ENCODE data around the gene ARMC6.

ARMC6 gene

DNA sequence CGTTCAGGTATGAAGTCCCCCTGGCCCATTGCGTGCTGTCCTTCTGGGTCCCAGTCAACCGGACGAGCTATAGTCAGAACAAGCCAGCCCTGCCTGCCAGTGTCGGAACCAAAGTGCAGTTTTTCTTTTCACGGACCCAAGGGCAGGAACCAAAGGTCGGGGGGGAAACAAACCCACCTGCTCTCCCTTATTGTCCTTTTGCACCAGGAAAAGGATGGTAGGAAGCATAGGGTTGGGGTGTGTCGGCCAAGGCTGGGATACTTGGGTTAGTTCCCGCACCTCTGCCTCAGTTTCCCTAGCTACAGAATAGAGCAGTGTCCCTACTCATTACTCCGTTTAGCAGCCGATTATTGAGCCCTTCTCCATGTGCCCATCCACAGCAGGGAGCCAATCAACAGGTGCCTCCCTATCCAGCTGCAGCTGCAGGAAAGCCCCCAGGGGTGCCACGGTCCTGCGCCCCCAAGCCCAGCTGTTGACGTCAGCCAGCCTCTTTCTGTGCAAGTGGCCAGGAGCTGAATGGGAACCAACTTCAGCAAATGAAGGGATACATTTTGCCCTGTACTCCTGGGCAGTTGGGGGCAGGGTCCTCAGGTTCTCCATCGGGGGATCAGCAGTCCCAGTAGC is 21.0 kb downstream of the ARMC6 start:
- no peak for DNase-seq (ENCODE audit: low read depth in 1 of 2, low spot score in 1 of 2)

DNA sequence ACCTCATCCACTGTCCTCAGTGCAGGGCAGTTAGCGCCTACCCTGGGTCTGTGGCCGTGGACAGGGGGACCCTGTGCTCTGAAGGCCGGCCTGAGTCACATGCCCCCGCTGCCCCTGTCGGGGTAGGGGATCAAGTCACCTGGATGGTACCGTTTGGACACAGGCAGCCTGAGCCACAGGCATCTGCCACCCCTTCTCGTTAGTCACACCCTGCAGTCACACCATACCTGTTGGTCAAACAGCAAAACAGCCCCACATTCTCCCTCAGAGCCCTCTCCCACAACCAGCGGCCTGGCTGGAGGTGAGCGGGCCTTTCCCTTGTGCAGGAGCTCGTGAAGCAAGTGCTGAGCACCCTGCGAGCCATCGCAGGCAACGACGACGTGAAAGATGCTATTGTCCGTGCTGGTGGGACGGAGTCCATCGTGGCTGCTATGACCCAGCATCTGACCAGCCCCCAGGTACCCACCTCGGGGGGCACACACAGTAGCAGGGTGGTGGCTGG is 21.6 kb downstream of the ARMC6 start:
- DNase-seq (ENCODE audit: low read depth in 1 of 2, low spot score in 1 of 2), result no peak

DNA sequence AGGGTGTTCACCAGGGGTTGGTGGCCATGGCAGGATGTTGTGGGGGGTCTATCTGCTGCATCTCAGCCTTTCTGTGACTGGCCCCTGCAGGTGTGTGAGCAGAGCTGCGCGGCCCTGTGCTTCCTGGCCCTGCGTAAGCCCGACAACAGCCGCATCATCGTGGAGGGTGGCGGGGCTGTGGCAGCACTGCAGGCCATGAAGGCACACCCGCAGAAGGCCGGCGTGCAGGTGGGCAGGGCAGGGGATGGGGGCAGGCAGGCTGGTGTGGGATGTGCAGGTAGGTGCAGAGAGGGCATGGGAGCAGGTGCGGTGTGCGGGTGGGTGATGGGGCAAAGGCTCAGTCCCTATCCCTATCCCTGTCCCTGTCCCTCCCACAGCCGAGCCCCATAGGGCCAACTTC is 22.3 kb downstream of the ARMC6 start:
- no peak for DNase-seq (ENCODE audit: low read depth in 1 of 2, low spot score in 1 of 2)

DNA sequence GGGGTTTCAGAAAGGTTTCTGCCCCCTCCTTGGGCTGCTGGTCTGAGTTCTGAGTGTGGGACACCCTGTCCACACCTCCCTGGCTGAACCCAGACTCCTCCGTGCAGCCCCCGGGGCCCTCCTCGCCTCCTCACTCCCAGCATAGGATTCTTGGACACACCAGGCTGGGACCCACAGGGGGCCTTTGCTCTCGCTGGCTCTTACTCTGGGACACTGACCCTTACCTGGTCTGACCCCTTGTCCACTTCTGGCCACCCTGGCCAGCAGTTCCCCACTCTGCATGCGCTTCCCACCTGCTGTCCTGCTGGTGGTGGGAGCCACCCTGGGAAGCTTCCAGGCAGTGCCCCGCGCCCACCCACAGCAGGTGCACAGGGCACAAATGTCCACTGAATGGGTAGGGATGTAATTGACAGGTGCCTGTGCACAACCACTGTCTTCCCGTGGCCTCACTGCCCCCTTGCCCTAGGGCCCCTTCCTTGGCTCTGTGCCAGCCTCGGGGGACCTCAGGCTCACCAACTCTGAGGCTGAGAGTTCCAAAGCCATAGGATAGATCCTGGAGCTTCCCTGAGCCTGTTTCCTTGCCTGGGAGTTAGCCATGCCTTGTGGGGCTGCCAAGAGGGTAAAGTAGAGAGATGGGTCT is 23.4 kb downstream of the ARMC6 start:
- no peak for DNase-seq (ENCODE audit: low read depth in 1 of 2, low spot score in 1 of 2)

DNA sequence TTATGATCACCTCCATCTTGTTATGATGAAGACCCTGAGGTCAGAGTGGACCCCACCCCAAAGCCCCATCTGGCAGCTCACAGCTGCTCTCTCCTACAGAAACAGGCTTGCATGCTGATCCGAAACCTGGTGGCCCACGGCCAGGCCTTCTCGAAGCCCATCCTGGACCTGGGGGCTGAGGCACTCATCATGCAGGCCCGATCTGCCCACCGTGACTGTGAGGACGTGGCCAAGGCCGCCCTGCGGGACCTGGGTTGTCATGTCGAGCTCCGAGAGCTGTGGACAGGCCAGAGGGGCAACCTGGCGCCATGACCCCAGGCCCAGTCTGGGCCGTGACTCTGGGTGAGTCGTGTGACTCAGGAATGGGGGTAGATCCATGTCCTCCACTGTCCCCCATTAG is 23.9 kb downstream of the ARMC6 start:
- DNase-seq (ENCODE audit: low read depth in 1 of 2, low spot score in 1 of 2), result no peak

DNA sequence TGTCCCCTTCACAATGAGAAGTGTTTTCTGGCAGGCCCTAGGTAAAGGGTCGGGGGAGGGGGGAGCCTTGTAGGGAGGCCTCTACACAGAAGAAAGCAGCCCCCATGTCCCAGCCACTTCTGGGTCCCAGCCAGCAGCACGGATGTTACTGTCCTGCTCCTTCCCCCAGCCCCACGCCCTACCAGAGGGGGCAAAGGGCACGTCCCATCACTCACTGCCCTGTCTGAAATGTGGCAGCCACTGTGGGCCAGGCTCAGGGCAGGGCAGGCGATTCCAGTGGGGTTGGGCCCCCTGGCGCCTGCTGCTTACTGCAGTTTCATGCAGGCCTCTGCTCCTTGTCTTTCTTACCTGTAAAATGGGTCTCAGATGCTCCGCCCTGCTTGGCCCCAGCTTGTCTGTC is 24.3 kb downstream of the ARMC6 start:
- no peak for DNase-seq (ENCODE audit: low read depth in 1 of 2, low spot score in 1 of 2)

DNA sequence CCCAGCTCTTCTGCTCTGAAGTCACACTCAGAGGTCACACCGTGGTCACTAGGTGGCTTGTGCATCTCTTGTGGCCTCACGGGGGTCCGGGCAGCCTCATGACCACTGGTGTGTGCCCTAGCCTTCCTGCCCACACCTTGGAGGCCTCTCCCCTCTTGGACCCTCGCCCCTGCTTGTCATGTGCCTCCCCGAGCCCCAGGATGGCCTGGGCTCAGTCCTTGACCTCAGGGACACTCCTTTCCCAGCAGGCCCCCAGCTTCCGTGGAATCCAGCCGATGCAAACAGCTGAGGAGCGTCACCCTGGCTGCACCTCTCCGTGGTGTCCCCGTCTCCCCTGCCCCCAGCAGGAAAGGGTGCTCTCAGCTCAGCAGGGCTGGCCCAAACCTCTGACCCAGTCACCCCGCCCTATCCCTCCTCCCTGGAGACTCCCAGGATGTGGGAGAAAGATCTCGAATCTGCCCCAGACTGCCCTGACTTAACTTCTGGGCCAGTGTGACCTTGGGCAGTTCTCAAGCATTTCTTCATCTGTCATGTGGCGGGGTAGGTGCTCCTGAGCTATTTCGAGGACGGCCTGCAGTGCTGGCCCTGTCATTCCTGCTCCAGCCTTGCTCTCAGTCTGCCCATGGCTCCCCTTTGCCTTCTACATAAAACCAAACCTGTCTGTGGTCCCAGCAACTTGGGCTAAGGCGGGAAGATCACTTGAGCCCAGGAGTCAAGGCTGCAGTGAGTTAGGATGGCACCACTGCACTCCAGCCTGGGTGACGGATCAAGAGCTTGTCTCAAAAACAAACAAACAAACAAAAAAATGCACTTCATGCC is 25.8 kb downstream of the ARMC6 start:
- no peak for DNase-seq (ENCODE audit: low read depth in 1 of 2, low spot score in 1 of 2)

DNA sequence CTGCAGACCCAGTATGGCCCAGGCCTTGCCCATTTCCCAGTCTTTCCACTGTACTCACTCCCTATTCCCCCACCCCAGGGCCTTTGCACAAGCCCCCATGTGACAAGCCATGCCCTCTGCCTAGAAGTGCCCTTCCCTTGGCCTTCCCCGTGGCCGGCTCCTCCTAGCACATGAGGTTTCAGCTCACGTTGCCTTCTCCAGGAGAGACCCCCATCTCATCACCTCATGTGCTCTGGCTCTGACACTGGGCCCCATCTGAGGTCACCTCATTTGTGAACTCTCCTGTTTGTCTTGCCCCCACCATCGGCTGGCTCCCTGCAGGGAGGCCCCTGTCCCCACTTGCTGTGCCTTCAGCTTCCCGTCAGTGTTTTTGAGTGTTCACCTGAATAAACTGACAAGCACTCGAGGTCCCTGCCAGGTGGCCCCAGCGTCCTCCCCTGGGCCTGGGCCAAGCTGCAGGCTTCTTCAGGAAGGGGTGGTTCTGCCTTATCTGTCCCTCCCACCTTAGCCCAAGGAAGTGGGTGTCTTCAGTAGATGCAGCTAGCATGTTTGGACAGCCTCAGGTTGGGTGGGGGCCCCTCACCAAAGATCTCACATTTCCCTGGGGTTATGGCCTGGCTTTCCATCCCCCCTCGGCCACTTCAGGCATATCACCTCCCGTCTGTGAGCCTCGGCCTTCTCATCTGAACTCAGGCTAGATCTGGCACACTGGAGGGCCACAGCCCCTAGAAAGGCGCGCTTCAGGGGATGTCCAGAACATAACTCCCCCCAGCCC is 26.6 kb downstream of the ARMC6 start:
- no peak for DNase-seq (ENCODE audit: low read depth in 1 of 2, low spot score in 1 of 2)

DNA sequence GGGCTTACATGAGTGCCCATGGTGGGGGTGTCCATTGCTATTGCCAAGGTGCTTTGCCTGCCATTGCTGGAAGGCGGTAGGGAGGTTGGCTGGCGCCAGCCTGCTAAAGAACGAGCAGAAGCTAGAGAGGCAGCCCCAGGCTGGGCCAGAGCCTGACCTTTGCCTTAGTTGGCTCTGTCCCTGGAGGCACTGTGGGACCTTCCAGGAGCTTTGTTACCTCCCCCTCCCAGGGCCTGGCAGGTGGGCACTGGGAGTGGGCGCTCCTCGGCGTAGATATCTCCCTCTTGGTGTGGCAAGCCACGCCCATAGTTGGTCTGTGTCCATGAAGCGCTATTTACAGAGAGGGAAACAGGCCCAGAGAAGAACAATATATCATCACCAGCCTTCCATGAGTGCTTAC is 28.1 kb downstream of the ARMC6 start:
- DNase-seq (ENCODE audit: low read depth in 1 of 2, low spot score in 1 of 2), result no peak

DNA sequence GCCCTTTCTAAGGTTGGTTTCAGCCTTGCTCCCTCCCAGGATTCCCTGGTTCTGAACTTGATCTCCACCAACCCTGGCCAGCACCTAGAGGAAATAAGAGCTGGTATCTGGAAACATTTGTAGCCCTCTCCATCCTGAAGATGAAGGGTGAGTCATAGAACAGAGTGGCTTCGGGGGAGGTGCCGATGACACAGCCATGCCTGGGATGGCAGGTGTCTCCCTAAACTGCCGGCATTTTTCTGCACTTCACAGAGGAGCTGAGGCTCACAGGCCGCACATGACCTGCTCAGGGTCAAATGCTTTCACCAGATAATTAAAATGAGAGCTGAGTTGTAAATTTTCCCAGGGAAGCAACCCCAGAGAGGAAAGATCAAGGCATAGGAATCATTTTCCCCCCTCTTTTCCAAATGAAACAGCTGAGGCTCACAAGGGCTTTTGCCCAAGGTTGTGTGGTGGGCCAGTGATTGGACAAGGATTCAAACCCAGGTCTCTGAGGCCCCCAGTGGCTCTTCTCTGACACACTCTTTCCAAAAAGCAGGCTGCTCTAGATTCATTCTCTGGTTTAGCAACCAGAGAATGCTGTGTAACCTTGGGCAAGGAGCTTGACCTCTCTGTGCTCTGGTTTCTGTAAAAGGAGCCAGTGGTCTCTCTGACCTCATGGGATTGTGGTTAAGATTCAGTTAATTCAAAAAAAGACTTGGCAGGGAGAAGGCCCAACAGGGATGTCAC is 29.2 kb downstream of the ARMC6 start:
- DNase-seq (ENCODE audit: low read depth in 1 of 2, low spot score in 1 of 2), result no peak

DNA sequence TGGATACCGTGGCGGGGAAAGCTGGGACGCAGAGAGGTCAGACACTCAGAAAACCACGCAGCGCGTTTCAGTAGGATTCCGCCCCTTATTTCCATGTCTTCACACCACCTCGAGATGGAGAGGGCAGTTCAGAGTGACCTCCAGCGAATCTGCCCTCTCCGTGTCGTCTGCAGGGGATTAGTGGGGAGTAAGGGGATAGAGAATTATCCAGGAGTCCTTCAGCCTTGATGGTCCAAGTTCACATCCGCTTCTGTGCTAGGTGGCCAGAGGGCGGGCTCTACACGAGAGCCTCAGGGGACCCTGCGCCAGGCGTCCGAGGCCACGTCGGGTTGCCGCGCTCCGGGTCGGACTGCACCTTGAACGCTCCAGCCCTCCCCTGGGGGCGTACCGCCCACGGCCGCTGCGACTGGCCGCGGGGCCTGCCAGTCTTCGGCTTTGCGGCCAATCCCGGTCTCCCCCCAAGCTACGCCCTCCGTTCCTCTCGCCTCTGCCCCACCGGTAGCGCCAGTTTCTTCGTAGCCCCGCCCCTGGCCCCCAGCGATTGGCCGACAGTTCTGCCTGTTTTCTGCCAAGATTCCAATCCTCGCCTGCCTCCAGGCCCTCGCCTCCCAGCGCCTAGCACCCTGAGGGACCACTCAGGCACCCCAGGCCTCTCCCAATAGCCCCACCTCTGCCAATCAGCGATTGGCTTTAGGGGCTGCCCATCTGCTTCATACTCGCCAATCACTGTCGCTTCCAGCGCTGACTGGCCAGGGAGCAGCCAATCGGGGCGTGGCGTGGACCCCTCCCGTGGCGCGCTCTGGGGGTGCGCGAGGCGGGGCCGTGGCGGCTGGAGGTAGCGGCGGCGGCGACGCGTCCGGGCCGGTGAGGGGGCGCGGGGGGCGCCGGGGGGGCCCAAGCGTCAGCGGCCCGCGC is 30.0 kb downstream of the ARMC6 start, which contains the start of gene SLC25A42:
Gene SLC25A42 (plus strand): TSS at position 812 of the 915 bp plus-strand sequence. CDS start 32,131 bp downstream, outside the sequence.
- peak; percentile 95 to 98 for DNase-seq (ENCODE audit: low read depth in 1 of 2, low spot score in 1 of 2)

DNA sequence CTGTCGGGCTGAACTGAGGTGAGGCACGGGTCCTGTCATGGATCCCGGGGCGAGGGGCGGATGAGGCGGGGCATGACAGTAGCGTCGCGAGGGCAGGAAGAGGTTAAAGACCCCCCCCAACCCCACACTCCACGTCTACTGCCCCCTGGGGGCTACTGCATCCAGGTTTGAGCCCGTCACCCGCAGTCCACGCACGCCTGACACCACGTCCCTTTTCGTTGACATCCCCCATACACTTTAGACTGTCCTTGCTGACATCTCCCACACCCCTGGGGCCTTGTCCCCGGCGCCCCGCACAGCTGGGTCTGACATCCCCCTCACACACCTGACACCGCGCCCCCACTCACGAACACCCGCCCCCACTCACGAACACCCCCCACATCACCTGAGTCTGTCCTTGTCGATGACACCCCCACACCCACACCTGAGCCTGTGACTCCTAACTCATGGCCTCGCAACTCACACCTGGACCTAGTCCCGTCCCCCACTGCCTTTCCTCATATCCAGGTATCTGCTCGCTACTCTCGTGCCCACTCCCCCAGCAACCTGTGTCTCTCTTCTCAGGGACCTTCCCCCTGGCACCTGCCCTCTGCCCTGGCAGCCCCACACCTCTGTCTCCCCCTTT is 30.8 kb downstream of the ARMC6 start:
- no peak for DNase-seq (ENCODE audit: low read depth in 1 of 2, low spot score in 1 of 2)

DNA sequence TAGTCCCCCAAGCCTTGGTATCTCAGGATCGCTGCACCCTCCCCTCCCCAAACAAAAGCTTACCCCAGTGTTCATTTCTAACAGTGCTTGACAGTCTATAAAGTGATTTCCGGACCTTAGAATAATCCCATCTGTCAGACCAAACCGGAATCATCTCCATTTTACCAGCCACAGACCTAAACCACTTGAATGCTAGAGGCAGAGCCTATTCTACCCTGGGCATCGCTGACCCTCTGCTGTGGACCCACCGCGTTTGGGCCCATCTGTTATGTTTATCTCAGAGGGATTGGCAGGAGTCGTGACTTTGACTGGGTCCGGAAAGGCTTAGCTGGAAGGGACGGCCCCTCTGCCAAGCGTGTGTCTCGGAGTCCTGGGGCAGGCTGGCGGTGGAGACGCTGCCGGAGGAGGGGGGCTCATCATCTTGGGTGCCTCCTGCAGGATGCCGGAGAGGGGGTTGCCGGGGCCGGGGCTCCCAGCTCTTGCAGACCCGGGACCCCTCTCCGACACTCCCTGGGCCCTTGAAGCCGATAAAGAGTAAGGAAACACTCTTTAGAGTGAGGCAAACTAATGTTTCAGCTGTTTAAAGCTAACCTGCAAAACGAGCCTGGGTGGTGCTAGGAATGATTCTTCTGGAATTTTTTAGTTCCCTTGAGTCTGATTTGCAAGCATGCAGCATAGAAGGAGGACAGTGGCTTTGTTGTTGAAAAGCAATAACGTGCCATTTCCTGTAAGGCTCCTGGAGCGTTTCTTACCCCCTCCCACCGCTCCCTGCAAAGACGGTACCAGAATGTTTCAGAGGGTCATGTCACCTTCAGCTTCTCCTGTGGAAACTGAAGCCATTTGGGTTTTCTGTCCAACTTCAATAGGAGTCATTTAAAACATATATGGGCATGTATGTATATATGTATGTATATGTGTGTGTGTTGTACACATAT is 31.7 kb downstream of the ARMC6 start:
- no peak for DNase-seq (ENCODE audit: low read depth in 1 of 2, low spot score in 1 of 2)

DNA sequence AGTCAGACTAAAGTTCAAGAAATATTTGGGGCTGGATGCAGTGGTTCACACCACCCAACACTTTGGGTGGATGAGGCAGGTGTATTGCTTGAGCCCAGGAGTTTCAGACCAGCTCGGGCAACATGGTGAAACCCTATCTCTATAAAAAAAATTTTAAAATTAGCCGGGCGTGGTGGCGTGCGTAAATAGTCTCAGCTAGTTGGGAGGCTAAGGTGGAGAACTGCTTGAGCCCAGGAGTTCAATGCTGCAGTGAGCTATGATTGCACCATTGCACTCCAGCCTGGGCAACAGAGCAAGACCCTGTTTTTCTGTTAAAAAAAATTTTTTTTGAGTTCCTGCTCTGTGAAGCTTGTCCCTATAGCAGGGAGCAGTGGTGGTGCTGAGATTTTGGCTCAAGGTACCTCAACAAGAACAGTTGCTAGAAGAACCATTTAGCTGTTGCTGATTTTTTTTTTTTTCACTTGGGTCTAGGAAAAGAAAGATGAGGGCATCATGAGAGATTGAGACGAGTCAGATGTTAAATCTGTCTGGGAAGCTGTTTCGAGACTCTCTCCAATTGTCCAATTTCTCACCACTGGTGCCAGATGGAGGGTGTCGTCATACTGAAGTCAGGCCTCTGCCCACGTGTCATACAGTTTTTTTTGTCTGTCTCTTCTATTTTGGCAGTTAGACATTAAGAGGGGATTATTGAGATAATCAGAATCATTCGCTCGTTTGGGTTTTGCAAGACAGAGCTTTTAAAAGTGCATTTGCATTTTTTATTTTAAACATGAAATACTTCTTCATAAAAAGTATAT is 34.1 kb downstream of the ARMC6 start:
- no peak for DNase-seq (ENCODE audit: low read depth in 1 of 2, low spot score in 1 of 2)

DNA sequence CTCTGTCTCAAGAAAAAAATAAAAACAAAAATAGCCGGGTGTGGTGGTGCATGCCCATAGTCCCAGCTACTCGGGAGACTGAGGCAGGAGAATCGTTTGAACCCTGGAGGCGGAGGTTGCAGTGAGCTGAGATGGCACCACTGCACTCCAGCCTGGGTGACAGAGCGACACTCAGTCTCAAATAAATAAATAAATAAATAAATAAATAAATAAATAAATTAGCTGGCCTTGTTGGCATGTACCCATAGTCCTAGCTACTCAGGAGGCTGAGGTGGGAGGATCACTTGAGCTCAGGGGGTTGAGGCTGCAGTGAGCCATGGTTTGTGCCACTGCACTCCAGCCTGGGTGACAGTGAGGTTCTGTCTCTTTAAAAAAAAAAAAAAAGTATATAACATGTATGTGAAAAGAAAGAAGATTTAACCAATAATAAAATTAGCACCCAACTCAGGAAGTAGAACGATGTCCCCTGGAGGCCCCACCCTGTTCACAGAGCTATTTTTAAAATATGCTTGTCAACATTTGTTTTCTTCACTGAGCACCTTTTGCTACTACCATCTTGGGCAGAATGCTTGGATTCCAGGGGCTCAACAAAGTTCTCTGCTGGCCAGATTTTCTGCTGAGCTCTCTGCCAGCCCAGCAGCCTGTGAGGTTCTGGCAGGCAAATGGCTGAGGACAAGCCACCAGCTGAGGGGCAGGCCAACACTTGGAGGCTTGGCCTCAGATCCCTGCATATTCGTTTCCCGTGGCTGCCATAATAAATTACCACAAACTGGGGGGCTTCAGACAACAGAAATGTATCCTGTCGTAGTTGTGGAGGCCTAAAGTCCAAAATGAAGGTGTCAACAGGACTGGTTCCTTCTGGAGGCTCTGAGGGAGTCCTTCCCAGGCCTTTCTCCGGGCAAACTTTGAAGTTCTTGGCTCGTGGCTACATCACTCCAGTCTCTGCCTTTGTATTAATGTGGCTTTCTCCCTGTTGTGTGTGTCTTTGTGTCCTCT is 35.6 kb downstream of the ARMC6 start:
- no peak for DNase-seq (ENCODE audit: low read depth in 1 of 2, low spot score in 1 of 2)

DNA sequence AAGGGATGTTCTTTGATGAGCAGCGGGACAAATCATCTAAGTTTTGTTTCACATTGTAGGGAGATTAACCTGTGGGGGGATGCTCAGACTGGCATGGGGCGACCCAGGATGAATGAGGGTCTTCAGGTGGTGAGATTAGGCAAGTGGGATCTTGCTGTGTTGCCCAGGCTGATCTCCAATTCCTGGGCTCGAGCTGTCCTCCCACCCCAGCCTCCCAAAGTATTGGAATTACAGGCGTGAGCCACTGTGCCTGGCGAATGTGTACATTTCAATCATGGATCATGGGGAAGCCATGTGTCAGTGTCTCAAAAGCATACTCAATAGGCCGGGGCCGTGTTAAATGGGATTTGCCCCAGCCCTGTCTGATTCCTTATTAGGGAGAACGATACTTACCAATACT is 38.5 kb downstream of the ARMC6 start:
- DNase-seq (ENCODE audit: low read depth in 1 of 2, low spot score in 1 of 2), result no peak

Measured in stimulated activated CD4-positive, alpha-beta T cell treated with anti-CD3 and anti-CD28 coated beads, Interleukin-15, amount 100 ng/mL, for 1 hour (primary cell).